ENCODE measurements around the gene PNP.
A peak's percentile ranks its signal among the peaks of the same experiment; 100 is the strongest.

Gene PNP

GRCh38 chr14:20454516-20455354 lies 14.5 kb upstream of the PNP start, which contains the start of the genes APEX1 and OSGEP:
Gene APEX1 (plus strand): TSS chr14:20455226. CDS start chr14:20455646, 420 bp downstream.
Gene OSGEP (minus strand): TSS chr14:20454812. CDS start chr14:20454683, 129 bp downstream.
- DNase-seq (ENCODE audit: extremely low read depth in 1 of 2, low read depth in 1 of 2) = peak; percentile 92 to 97

- DNase-seq (ENCODE audit: extremely low read depth in 1 of 2, low read depth in 1 of 2) = peak in 1 of 2 donors; percentile 12
Measured at GRCh38 chr14:20455355-20456300, 13.6 kb upstream of the PNP start.

GRCh38 chr14:20456971-20457370 lies 12.2 kb upstream of the PNP start:
- no peak for DNase-seq (ENCODE audit: extremely low read depth in 1 of 2, low read depth in 1 of 2)

GRCh38 chr14:20458031-20458789 lies 11.0 kb upstream of the PNP start:
- no peak for DNase-seq (ENCODE audit: extremely low read depth in 1 of 2, low read depth in 1 of 2)

GRCh38 chr14:20460458-20461224 lies 8.6 kb upstream of the PNP start:
- DNase-seq (ENCODE audit: extremely low read depth in 1 of 2, low read depth in 1 of 2) = peak in 1 of 2 donors; percentile 24

GRCh38 chr14:20461225-20462141 lies 7.7 kb upstream of the PNP start, which contains the start of gene PIP4P1:
Gene PIP4P1 (minus strand): TSS chr14:20461434. CDS start chr14:20461325, 109 bp downstream.
- DNase-seq (ENCODE audit: extremely low read depth in 1 of 2, low read depth in 1 of 2) = peak; percentile 93 to 98

GRCh38 chr14:20468764-20469241 lies 403 bp upstream of the PNP start:
- no peak for DNase-seq (ENCODE audit: extremely low read depth in 1 of 2, low read depth in 1 of 2)

GRCh38 chr14:20469890-20470602 lies 840 bp downstream of the PNP start:
- peak in 1 of 2 donors; percentile 65 for DNase-seq (ENCODE audit: extremely low read depth in 1 of 2, low read depth in 1 of 2)

GRCh38 chr14:20470603-20470901 lies 1.3 kb downstream of the PNP start:
- no peak for DNase-seq (ENCODE audit: extremely low read depth in 1 of 2, low read depth in 1 of 2)

GRCh38 chr14:20472536-20473169 lies 3.4 kb downstream of the PNP start:
- DNase-seq (ENCODE audit: extremely low read depth in 1 of 2, low read depth in 1 of 2) = no peak

- no peak for DNase-seq (ENCODE audit: extremely low read depth in 1 of 2, low read depth in 1 of 2)
Measured at GRCh38 chr14:20476776-20477175, 7.6 kb downstream of the PNP start.

GRCh38 chr14:20477211-20477876 lies 8.1 kb downstream of the PNP start:
- DNase-seq (ENCODE audit: extremely low read depth in 1 of 2, low read depth in 1 of 2) = no peak

- DNase-seq (ENCODE audit: extremely low read depth in 1 of 2, low read depth in 1 of 2) = no peak
Measured at GRCh38 chr14:20478894-20479293, 9.7 kb downstream of the PNP start.

GRCh38 chr14:20482382-20482781 lies 13.2 kb downstream of the PNP start:
- DNase-seq (ENCODE audit: extremely low read depth in 1 of 2, low read depth in 1 of 2) = no peak

- DNase-seq (ENCODE audit: extremely low read depth in 1 of 2, low read depth in 1 of 2) = no peak
Measured at GRCh38 chr14:20485900-20486299, 16.7 kb downstream of the PNP start.

- no peak for DNase-seq (ENCODE audit: extremely low read depth in 1 of 2, low read depth in 1 of 2)
Measured at GRCh38 chr14:20486684-20487395, 17.6 kb downstream of the PNP start.

- no peak for DNase-seq (ENCODE audit: extremely low read depth in 1 of 2, low read depth in 1 of 2)
Measured at GRCh38 chr14:20487396-20487725, 18.2 kb downstream of the PNP start.
